Astrocyte (in vitro differentiated cells and primary cell): ENCODE results near the gene PI4K2A. TPM values are rescaled to one million over a fixed set of nuclear protein-coding genes. Genes with fewer than 3 reads are reported as not detected.

Source experiments
- DNase-seq: peaks from one replicate; pipeline ENCODE4 v3.0.0-alpha.2; 2010; ENCODE audit warnings: low read depth
- FAIRE-seq: peaks from 2 replicates; lab custom pipeline; 2011; peaks lifted over from hg19 to GRCh38; lab: Jason Lieb, UNC
- H2AFZ ChIP-seq: 2 replicates; pipeline ENCODE4 v1.6.0; 2012; ENCODE audit warnings: low read depth, low read length, inconsistent platforms
- H3K27ac ChIP-seq: 2 replicates; pipeline ENCODE4 v1.5.1; 2011; ENCODE audit warnings: low read depth, low read length, inconsistent platforms
- H3K27me3 ChIP-seq: 2 replicates; pipeline ENCODE4 v1.6.0; 2011; ENCODE audit warnings: low read length, inconsistent platforms; ENCODE audit not compliant: insufficient read depth
- H3K36me3 ChIP-seq: 2 replicates; pipeline ENCODE4 v1.5.1; 2011; ENCODE audit warnings: low read length, inconsistent platforms; ENCODE audit not compliant: insufficient read depth
- H3K4me1 ChIP-seq: 2 replicates; pipeline ENCODE4 v1.5.1; 2011; ENCODE audit warnings: low read length, inconsistent platforms; ENCODE audit not compliant: insufficient read depth
- H3K4me2 ChIP-seq: 2 replicates; pipeline ENCODE4 v1.6.0; 2012; ENCODE audit warnings: low read length, inconsistent platforms
- H3K4me3 ChIP-seq: 2 replicates; pipeline ENCODE4 v1.5.1; 2011; ENCODE audit warnings: low read depth, mild to moderate bottlenecking, low read length, inconsistent platforms; ENCODE audit not compliant: insufficient read depth
- H3K79me2 ChIP-seq: 2 replicates; pipeline ENCODE4 v1.6.0; 2012; ENCODE audit warnings: mild to moderate bottlenecking, low read length, inconsistent platforms; ENCODE audit not compliant: insufficient read depth
- H3K9ac ChIP-seq: 2 replicates; pipeline ENCODE4 v1.6.0; 2012; ENCODE audit warnings: mild to moderate bottlenecking, low read length, inconsistent platforms
- H3K9me3 ChIP-seq: 2 replicates; pipeline ENCODE4 v1.5.1; 2012; ENCODE audit warnings: low read depth, mild to moderate bottlenecking, low read length, inconsistent platforms; ENCODE audit not compliant: insufficient read depth
- H4K20me1 ChIP-seq: 2 replicates; pipeline ENCODE4 v1.6.0; 2012; ENCODE audit warnings: low read length, inconsistent platforms; ENCODE audit not compliant: insufficient read depth
- H3K27ac Mint-ChIP-seq: one replicate; pipeline ENCODE4 v1.8.0; 2021; ENCODE audit warnings: mild to moderate bottlenecking, mixed read lengths; ENCODE audit not compliant: unreplicated experiment
- H3K27me3 Mint-ChIP-seq: one replicate; pipeline ENCODE4 v1.8.0; 2021; ENCODE audit warnings: low read depth, mixed read lengths; ENCODE audit not compliant: unreplicated experiment
- H3K36me3 Mint-ChIP-seq: one replicate; pipeline ENCODE4 v1.8.0; 2021; ENCODE audit warnings: low read depth, mixed read lengths; ENCODE audit not compliant: unreplicated experiment
- H3K4me1 Mint-ChIP-seq: one replicate; pipeline ENCODE4 v1.8.0; 2021; ENCODE audit warnings: low read depth, mixed read lengths; ENCODE audit not compliant: unreplicated experiment
- H3K4me3 Mint-ChIP-seq: one replicate; pipeline ENCODE4 v1.8.0; 2021; ENCODE audit warnings: mild to moderate bottlenecking, moderate library complexity, mixed read lengths; ENCODE audit not compliant: unreplicated experiment
- H3K9me3 Mint-ChIP-seq: one replicate; pipeline ENCODE4 v1.8.0; 2021; ENCODE audit warnings: mild to moderate bottlenecking, mixed read lengths; ENCODE audit not compliant: unreplicated experiment
- EZH2 ChIP-seq: IDR thresholded peaks from 2 replicates; pipeline ENCODE4 v1.6.1; 2012; ENCODE audit warnings: mild to moderate bottlenecking, low read length, inconsistent platforms; ENCODE audit not compliant: insufficient read depth
- total RNA-seq: library from RNA; stranded (reverse); gene quantifications from 2 replicates; pipeline ENCODE4 v1.2.1, GENCODE V29; 2021
- TF ChIP-seq, protein P1 (sequence below): IDR thresholded peaks from 2 replicates; pipeline ENCODE4 v1.5.1; 2011; ENCODE audit warnings: low read depth, mild to moderate bottlenecking, inconsistent platforms, low read length, moderate library complexity; ENCODE audit not compliant: insufficient read depth

PI4K2A gene
- total RNA-seq, 1 donor from 2014 or later, result 37.8 TPM

DNA sequence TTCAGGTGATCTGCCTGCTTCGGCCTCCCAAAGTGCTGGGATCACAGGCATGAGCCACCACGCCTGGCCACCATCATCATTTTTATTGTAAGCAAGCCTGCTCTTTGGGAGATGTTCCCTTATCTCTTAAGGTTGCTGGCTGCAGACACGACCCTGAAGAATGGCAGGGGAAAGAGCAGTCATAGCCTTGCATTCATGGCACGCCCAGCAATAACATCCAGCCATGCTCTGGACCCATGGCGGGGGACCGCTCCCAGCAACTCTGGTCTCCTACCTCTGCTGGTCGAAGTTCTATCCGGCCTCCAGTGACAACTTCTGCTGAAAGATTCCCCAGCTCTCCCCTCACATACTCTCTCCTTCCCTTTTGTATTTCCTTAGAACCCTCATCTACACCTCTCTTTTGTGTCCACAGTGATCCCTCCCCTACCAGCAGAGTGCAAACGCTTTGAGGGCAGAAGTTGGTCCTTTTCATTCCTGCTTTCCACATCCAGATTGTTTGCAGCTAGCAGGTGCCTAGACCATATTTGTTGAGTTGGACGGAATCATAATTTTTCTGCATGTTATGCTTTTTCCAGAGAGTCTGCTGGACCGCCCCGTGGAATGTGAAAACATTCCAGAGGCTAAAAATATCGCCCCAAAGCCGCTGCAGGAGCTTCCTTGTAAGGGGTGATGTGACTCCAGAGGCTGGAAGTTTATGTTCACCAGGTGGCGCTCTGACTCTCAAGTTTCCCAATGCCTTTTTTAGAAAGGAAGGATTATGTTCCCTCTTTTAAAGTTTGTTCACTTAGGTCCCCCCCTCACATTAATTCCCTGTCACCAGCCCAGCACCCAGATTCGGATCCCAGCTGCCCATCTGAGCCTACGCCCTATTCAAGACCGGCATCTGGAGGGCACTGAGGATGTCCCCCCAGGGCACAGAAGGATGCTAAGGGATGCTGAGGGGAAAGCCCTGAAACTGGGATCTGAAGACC is 68.8 kb downstream of the PI4K2A start:
- Mint-ChIP-seq H3K36me3 (no peaks in the 10 kb centered on the region), H3K9me3 (peaks cover 1% of the 10 kb centered on the region)
- H2AFZ ChIP-seq, result no peak overlapping the region

DNA sequence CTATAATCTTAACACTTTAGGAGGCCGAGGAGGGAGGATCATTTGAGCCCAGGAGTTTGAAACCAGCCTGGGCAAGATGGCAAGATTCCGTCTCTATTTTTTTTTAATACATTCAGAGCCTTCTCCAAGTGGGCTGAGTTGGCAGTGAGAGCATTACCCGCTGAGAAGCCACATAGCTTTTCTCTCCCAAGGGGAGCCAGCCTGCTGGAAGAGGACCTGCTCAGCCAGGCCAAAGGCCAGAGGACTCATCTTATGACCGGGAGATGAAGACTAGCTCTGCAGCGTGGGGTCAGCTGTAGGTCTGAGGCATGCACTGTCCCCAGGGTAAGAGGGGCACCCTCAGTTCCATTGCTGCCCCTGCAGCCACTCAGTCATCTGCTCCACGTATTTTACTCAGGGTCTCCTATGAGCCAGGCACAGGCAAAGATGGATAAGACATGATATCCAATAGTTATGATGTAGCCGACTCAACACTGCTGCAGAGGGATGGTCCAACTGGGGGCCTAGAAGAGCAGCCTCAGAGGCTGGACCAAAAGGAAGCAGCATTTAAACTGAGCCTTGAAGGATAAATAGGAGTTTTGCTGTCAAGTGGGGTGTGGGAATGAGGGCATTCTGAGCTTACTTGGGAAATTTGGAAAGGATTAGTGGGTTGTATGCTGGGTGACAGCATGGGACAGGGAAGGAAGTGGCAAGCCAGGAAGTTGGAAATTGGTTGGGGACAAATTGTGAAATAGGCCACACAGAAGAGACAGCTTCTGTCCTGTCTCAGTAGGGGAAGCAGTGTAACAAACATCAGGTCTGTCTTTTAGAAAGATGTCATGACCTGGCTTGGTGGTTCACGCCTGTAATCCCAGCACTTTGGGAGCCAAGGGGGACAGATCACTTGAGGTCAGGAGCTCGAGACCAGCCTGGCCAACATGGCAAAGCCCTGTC is 71.4 kb downstream of the PI4K2A start:
- Histone ChIP-seq H3K9ac (no peak overlapping the region), H3K4me2 (no peak overlapping the region), H3K4me1 (peaks cover 35% of the 10 kb centered on the region), H2AFZ (no peak overlapping the region), H3K4me3 (no peak overlapping the region), H3K9me3 (no peaks in the 10 kb centered on the region), H3K36me3 (peaks cover 3% of the 10 kb centered on the region), H3K27me3 (no peaks in the 10 kb centered on the region), H3K27ac (no peak overlapping the region), H3K79me2 (peaks cover 39% of the 10 kb centered on the region), H4K20me1 (peaks cover 21% of the 10 kb centered on the region)
- DNase-seq, result no peak
- no peak for FAIRE-seq
- TF ChIP-seq, protein P1, sequence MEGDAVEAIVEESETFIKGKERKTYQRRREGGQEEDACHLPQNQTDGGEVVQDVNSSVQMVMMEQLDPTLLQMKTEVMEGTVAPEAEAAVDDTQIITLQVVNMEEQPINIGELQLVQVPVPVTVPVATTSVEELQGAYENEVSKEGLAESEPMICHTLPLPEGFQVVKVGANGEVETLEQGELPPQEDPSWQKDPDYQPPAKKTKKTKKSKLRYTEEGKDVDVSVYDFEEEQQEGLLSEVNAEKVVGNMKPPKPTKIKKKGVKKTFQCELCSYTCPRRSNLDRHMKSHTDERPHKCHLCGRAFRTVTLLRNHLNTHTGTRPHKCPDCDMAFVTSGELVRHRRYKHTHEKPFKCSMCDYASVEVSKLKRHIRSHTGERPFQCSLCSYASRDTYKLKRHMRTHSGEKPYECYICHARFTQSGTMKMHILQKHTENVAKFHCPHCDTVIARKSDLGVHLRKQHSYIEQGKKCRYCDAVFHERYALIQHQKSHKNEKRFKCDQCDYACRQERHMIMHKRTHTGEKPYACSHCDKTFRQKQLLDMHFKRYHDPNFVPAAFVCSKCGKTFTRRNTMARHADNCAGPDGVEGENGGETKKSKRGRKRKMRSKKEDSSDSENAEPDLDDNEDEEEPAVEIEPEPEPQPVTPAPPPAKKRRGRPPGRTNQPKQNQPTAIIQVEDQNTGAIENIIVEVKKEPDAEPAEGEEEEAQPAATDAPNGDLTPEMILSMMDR, result no peak
- no peak for TF ChIP-seq EZH2
- Mint-ChIP-seq H3K9me3 (peaks cover 1% of the 10 kb centered on the region), H3K36me3 (peaks cover 5% of the 10 kb centered on the region), H3K4me1 (peaks cover 32% of the 10 kb centered on the region), H3K4me3 (peak overlapping the region; percentile 66), H3K27ac (no peak overlapping the region), H3K27me3 (peaks cover 4% of the 10 kb centered on the region)

More for the DNA sequence above, 68.8 kb downstream of the PI4K2A start:
- no peaks in the 10 kb centered on the region for H3K36me3 ChIP-seq
- Mint-ChIP-seq H3K27me3 (peaks cover 6% of the 10 kb centered on the region), H3K4me3 (peak overlapping the region; percentile 58), H3K4me1 (peaks cover 19% of the 10 kb centered on the region), H3K27ac (no peak overlapping the region)
- no peak overlapping the region for H3K4me3 ChIP-seq
- no peak overlapping the region for H3K27ac ChIP-seq
- peaks cover 16% of the 10 kb centered on the region for H3K4me1 ChIP-seq
- peak overlapping the region; percentile 36 for H3K4me2 ChIP-seq
- FAIRE-seq (no peak), DNase-seq (peak; percentile 68)
- peaks cover 12% of the 10 kb centered on the region for H3K79me2 ChIP-seq
- TF ChIP-seq, protein P1, result peak; percentile 78
- TF ChIP-seq EZH2, result no peak
- H3K27me3 ChIP-seq, result no peaks in the 10 kb centered on the region
- H4K20me1 ChIP-seq, result no peaks in the 10 kb centered on the region
- H3K9me3 ChIP-seq, result no peaks in the 10 kb centered on the region
- H3K9ac ChIP-seq, result no peak overlapping the region
